Measurements from ENCODE around the gene KRTAP5-3. TPM values are rescaled to one million over a fixed set of nuclear protein-coding genes. Genes with fewer than 3 reads are reported as not detected.
"Not testable (repeated sequence)": the region's sequence is repeated elsewhere in the genome, so short reads cannot be mapped to it uniquely, and the experiment has no call there.

The KRTAP5-3 gene
- total RNA-seq, 1 experiment from 2014 or later, result not detected

GRCh38 chr11:1618231-1618630, 10.0 kb upstream of the KRTAP5-3 start:
- Histone ChIP-seq H3K27me3 (ENCODE audit: control insufficient read depth, insufficient read depth, low read length) (no peaks in the 10 kb centered on the region), H3K4me3 (ENCODE audit: insufficient read depth, low read depth, low read length) (no peak overlapping the region), H3K36me3 (replicated peaks; ENCODE audit: control insufficient read depth, insufficient read depth, low read length) (no peaks in the 10 kb centered on the region)
- DNase-seq, result no peak

GRCh38 chr11:1607901-1608300, 362 bp downstream of the KRTAP5-3 start:
- DNase-seq; H3K4me3 ChIP-seq (ENCODE audit: insufficient read depth, low read depth, low read length); H3K36me3 ChIP-seq (replicated peaks; ENCODE audit: control insufficient read depth, insufficient read depth, low read length); H3K27me3 ChIP-seq (ENCODE audit: control insufficient read depth, insufficient read depth, low read length): not testable (repeated sequence)

- not testable (repeated sequence) for H3K4me3 ChIP-seq (ENCODE audit: insufficient read depth, low read depth, low read length); H3K27me3 ChIP-seq (ENCODE audit: control insufficient read depth, insufficient read depth, low read length); H3K36me3 ChIP-seq (replicated peaks; ENCODE audit: control insufficient read depth, insufficient read depth, low read length)
- DNase-seq, result peak; percentile 67
Observed at GRCh38 chr11:1607156-1607845, 962 bp downstream of the KRTAP5-3 start.

- H3K36me3 ChIP-seq (replicated peaks; ENCODE audit: control insufficient read depth, insufficient read depth, low read length); H3K27me3 ChIP-seq (ENCODE audit: control insufficient read depth, insufficient read depth, low read length); H3K4me3 ChIP-seq (ENCODE audit: insufficient read depth, low read depth, low read length); DNase-seq: not testable (repeated sequence)
Observed at GRCh38 chr11:1605923-1606322, 2.3 kb downstream of the KRTAP5-3 start.

- Histone ChIP-seq H3K4me3 (ENCODE audit: insufficient read depth, low read depth, low read length) (no peak overlapping the region), H3K27me3 (ENCODE audit: control insufficient read depth, insufficient read depth, low read length) (no peaks in the 10 kb centered on the region; the same call in 1 of the 2 replicates), H3K36me3 (replicated peaks; ENCODE audit: control insufficient read depth, insufficient read depth, low read length) (no peaks in the 10 kb centered on the region)
- DNase-seq, result no peak
Observed at GRCh38 chr11:1604711-1605110, 3.6 kb downstream of the KRTAP5-3 start.

GRCh38 chr11:1604181-1604580, 4.1 kb downstream of the KRTAP5-3 start:
- Histone ChIP-seq H3K27me3 (ENCODE audit: control insufficient read depth, insufficient read depth, low read length) (no peaks in the 10 kb centered on the region; the same call in 1 of the 2 replicates), H3K4me3 (ENCODE audit: insufficient read depth, low read depth, low read length) (no peak overlapping the region), H3K36me3 (replicated peaks; ENCODE audit: control insufficient read depth, insufficient read depth, low read length) (no peaks in the 10 kb centered on the region)
- DNase-seq, result peak; percentile 33

GRCh38 chr11:1603629-1604028, 4.6 kb downstream of the KRTAP5-3 start:
- no peak for DNase-seq
- no peak overlapping the region for H3K4me3 ChIP-seq (ENCODE audit: insufficient read depth, low read depth, low read length)
- H3K36me3 ChIP-seq (replicated peaks; ENCODE audit: control insufficient read depth, insufficient read depth, low read length), result no peaks in the 10 kb centered on the region
- H3K27me3 ChIP-seq (ENCODE audit: control insufficient read depth, insufficient read depth, low read length), result no peaks in the 10 kb centered on the region; the same call in 1 of the 2 replicates

- H3K4me3 ChIP-seq (ENCODE audit: insufficient read depth, low read depth, low read length); H3K36me3 ChIP-seq (replicated peaks; ENCODE audit: control insufficient read depth, insufficient read depth, low read length); DNase-seq; H3K27me3 ChIP-seq (ENCODE audit: control insufficient read depth, insufficient read depth, low read length): not testable (repeated sequence)
Observed at GRCh38 chr11:1601663-1602062, 6.6 kb downstream of the KRTAP5-3 start.

GRCh38 chr11:1600626-1601025, 7.6 kb downstream of the KRTAP5-3 start:
- H3K36me3 ChIP-seq (replicated peaks; ENCODE audit: control insufficient read depth, insufficient read depth, low read length), result no peaks in the 10 kb centered on the region

GRCh38 chr11:1598816-1599215, 9.4 kb downstream of the KRTAP5-3 start:
- Histone ChIP-seq H3K36me3 (replicated peaks; ENCODE audit: control insufficient read depth, insufficient read depth, low read length) (no peaks in the 10 kb centered on the region), H3K4me3 (ENCODE audit: insufficient read depth, low read depth, low read length) (no peak overlapping the region), H3K27me3 (ENCODE audit: control insufficient read depth, insufficient read depth, low read length) (peaks cover 3% of the 10 kb centered on the region; the same call in 1 of the 2 replicates)
- DNase-seq, result no peak

More at GRCh38 chr11:1600626-1601025, 7.6 kb downstream of the KRTAP5-3 start:
- Histone ChIP-seq H3K4me3 (ENCODE audit: insufficient read depth, low read depth, low read length) (no peak overlapping the region), H3K27me3 (ENCODE audit: control insufficient read depth, insufficient read depth, low read length) (peaks cover 3% of the 10 kb centered on the region; the same call in 1 of the 2 replicates)
- no peak for DNase-seq

- not testable (repeated sequence) for H3K4me3 ChIP-seq (ENCODE audit: insufficient read depth, low read depth, low read length); H3K27me3 ChIP-seq (ENCODE audit: control insufficient read depth, insufficient read depth, low read length); DNase-seq; H3K36me3 ChIP-seq (replicated peaks; ENCODE audit: control insufficient read depth, insufficient read depth, low read length)
Observed at GRCh38 chr11:1598406-1598805, 9.9 kb downstream of the KRTAP5-3 start.

- no peak for DNase-seq
- peaks cover 3% of the 10 kb centered on the region; the same call in 1 of the 2 replicates for H3K27me3 ChIP-seq (ENCODE audit: control insufficient read depth, insufficient read depth, low read length)
- H3K36me3 ChIP-seq (replicated peaks; ENCODE audit: control insufficient read depth, insufficient read depth, low read length), result no peaks in the 10 kb centered on the region
- no peak within 1 kb of the TSS for H3K4me3 ChIP-seq (ENCODE audit: insufficient read depth, low read depth, low read length)
Observed at GRCh38 chr11:1597994-1598380, 10.3 kb downstream of the KRTAP5-3 start, which contains the start of gene KRTAP5-2. KRTAP5-2 (minus strand) TSS chr11:1598294; CDS start chr11:1598250, 44 bp downstream.

- DNase-seq, result no peak
- Histone ChIP-seq H3K27me3 (ENCODE audit: control insufficient read depth, insufficient read depth, low read length) (peaks cover 3% of the 10 kb centered on the region; the same call in 1 of the 2 replicates), H3K4me3 (ENCODE audit: insufficient read depth, low read depth, low read length) (no peak overlapping the region), H3K36me3 (replicated peaks; ENCODE audit: control insufficient read depth, insufficient read depth, low read length) (no peaks in the 10 kb centered on the region)
Observed at GRCh38 chr11:1597331-1597993, 10.8 kb downstream of the KRTAP5-3 start.

- H3K4me3 ChIP-seq (ENCODE audit: insufficient read depth, low read depth, low read length); DNase-seq: not testable (repeated sequence)
Observed at GRCh38 chr11:1596576-1597121, 11.6 kb downstream of the KRTAP5-3 start.

More at GRCh38 chr11:1596576-1597121, 11.6 kb downstream of the KRTAP5-3 start:
- not testable (repeated sequence) for H3K27me3 ChIP-seq (ENCODE audit: control insufficient read depth, insufficient read depth, low read length); H3K36me3 ChIP-seq (replicated peaks; ENCODE audit: control insufficient read depth, insufficient read depth, low read length)

All from H7 (cell line).